ENCODE measurements around the gene UPK2.
"Not testable (repeated sequence)": the region's sequence is repeated elsewhere in the genome, so short reads cannot be mapped to it uniquely, and the experiment has no call there.

The UPK2 gene

GRCh38 chr11:118939953-118940598 lies 16.0 kb upstream of the UPK2 start:
- Histone ChIP-seq H3K4me3 (ENCODE audit: low read depth, low read length) (no peak overlapping the region), H3K9me3 (ENCODE audit: severe bottlenecking) (no peaks in the 10 kb centered on the region), H3K36me3 (no peaks in the 10 kb centered on the region), H3K27ac (no peak overlapping the region), H3K27me3 (ENCODE audit: insufficient read depth, low read depth, severe bottlenecking) (no peaks in the 10 kb centered on the region)
- DNase-seq = no peak
- TF ChIP-seq CTCF (IDR thresholded peaks at IDR 0.05; ENCODE audit: low read depth, low read length) = no peak

GRCh38 chr11:118947091-118947490 lies 9.0 kb upstream of the UPK2 start:
- TF ChIP-seq CTCF (IDR thresholded peaks at IDR 0.05; ENCODE audit: low read depth, low read length) = no peak
- H3K4me3 ChIP-seq (ENCODE audit: low read depth, low read length) = no peak overlapping the region
- no peak for DNase-seq
- H3K36me3 ChIP-seq = no peaks in the 10 kb centered on the region
- no peak overlapping the region for H3K27ac ChIP-seq
- no peaks in the 10 kb centered on the region for H3K9me3 ChIP-seq (ENCODE audit: severe bottlenecking)
- H3K27me3 ChIP-seq (ENCODE audit: insufficient read depth, low read depth, severe bottlenecking) = no peaks in the 10 kb centered on the region

GRCh38 chr11:118948000-118948399 lies 8.1 kb upstream of the UPK2 start:
- no peaks in the 10 kb centered on the region for H3K36me3 ChIP-seq
- TF ChIP-seq CTCF (IDR thresholded peaks at IDR 0.05; ENCODE audit: low read depth, low read length) = no peak
- no peak overlapping the region for H3K27ac ChIP-seq
- no peaks in the 10 kb centered on the region for H3K27me3 ChIP-seq (ENCODE audit: insufficient read depth, low read depth, severe bottlenecking)
- no peak overlapping the region for H3K4me3 ChIP-seq (ENCODE audit: low read depth, low read length)
- no peaks in the 10 kb centered on the region for H3K9me3 ChIP-seq (ENCODE audit: severe bottlenecking)
- no peak for DNase-seq

- DNase-seq = peak; percentile 26
- TF ChIP-seq CTCF (IDR thresholded peaks at IDR 0.05; ENCODE audit: low read depth, low read length) = no peak
- Histone ChIP-seq H3K4me3 (ENCODE audit: low read depth, low read length) (no peak overlapping the region), H3K9me3 (ENCODE audit: severe bottlenecking) (no peaks in the 10 kb centered on the region), H3K36me3 (no peaks in the 10 kb centered on the region), H3K27ac (no peak overlapping the region), H3K27me3 (ENCODE audit: insufficient read depth, low read depth, severe bottlenecking) (no peaks in the 10 kb centered on the region)
Measured at GRCh38 chr11:118953265-118953664, 2.8 kb upstream of the UPK2 start.

- H3K27me3 ChIP-seq (ENCODE audit: insufficient read depth, low read depth, severe bottlenecking); H3K9me3 ChIP-seq (ENCODE audit: severe bottlenecking); H3K4me3 ChIP-seq (ENCODE audit: low read depth, low read length); H3K36me3 ChIP-seq; H3K27ac ChIP-seq; DNase-seq: not testable (repeated sequence)
Measured at GRCh38 chr11:118953976-118954375, 2.1 kb upstream of the UPK2 start.

- Histone ChIP-seq H3K27ac (no peak overlapping the region), H3K27me3 (ENCODE audit: insufficient read depth, low read depth, severe bottlenecking) (no peaks in the 10 kb centered on the region), H3K4me3 (ENCODE audit: low read depth, low read length) (no peak overlapping the region), H3K36me3 (no peaks in the 10 kb centered on the region), H3K9me3 (ENCODE audit: severe bottlenecking) (no peaks in the 10 kb centered on the region)
- no peak for DNase-seq
- TF ChIP-seq CTCF (IDR thresholded peaks at IDR 0.05; ENCODE audit: low read depth, low read length) = no peak
Measured at GRCh38 chr11:118956847-118957469, 860 bp downstream of the UPK2 start.

All from WERI-Rb-1 (cell line).